Epidermal melanocyte (primary cell): ENCODE measurements around the gene NDUFB2.
"Not testable (repeated sequence)": the region's sequence is repeated elsewhere in the genome, so short reads cannot be mapped to it uniquely, and the experiment has no call there.

Experiments
- DNase-seq: peaks from one replicate; pipeline ENCODE4 v3.0.0; 2011; ENCODE audit warnings: low spot score; ENCODE audit not compliant: insufficient read length

The NDUFB2 gene

DNA sequence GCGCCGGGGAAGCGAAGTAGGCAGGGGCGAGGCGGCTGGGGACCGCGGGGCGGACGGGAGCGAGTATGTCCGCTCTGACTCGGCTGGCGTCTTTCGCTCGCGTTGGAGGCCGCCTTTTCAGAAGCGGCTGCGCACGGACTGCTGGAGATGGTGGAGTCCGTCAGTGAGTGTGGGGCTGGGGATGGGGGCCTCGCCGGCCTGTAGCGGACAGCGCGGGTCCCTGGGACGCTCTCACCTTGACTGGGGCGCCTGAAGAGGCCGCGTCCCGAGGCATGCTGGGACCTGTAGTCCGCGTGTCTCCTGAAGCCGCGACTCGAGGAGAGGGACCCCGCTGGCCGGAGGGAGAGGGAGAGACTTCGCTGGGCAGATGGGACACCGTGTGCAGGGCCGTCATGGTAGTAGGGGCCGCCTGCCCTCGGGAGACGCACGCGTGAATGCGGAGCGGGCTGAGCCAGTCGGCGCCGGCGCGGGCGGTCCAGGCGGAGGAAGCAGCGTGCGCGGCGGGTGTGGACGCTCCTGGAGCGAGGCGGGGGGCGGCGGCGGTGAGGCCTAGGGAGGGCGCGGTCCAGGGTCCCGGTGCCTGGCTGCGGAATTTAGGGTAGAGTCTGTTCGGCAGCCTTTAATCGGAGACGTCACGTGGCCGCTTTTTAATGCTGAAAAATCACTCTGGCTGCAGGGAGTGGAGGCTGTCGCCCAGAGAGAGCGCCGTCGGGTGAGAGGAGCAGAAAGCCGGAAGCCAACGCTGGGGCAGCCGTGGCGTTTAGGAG, at the start of gene NDUFB2:
Gene NDUFB2 (plus strand): TSS at position 29 of the 767 bp plus-strand sequence. CDS start 37 bp downstream, at position 66.
- DNase-seq: peak; percentile 80

DNA sequence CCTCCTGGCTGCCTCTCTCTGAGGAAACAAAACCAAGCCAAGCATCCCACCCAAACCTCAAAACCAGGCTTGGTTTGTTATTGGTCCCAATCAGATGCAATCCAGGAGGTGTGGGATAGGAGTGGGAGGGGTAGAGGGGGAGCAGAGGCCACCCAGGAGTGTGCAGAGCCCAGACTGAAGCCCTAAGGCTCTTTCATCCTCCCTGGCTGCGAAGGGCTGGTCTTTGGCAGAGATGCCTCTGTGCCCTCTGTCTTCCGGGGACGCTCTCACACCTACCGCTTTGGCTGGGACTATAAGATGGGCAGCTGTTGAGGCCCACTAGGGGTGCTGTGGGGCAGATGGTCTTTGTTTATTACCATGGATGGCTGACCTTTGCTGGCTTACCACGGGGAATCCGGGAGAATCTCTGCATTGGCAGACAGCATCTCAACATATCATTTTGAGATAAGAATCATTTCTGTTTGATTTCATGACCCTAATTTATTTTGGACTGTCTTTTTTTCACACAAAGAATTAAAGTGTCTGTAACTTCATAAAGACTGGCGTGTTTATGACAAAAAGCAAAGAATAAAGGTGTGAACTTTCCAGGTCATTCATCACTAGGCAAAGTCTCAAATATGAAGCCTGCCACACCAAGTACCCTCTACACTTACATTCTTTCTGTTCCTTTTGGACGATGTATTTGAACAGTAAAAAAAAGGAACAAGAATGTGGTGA, 49.4 kb upstream of the NDUFB2 start:
- DNase-seq: peak; percentile 82

DNA sequence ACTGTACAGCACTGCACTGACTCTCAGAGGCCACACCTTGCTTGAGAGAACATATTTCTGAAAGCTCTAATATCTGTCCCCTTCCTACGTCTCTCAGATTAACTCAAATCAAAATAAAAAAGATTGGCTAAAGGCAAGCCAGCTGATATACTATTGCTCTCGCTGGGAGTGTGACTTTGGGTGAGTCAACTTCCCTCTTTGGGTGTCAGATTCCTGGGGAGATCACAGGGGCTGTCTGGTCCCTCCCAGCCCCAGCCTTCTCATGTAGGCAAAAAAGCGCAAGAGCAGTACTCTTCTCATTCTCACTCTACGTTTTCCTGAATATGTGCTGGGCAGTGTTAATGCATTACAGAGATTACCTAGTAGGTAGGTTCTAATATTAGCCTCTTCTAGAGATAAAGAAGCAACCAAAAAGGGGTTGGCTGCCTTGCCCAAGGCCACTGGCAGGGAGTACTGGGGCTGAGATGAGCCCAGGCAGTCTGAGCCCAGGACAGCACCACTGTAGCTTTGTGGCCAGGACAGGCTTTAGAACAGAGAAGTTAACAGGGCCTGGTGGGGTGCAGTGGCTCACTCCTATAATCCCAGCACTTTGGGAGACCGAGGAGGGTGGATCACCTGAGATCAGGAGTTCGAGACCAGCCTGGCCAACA, 46.8 kb upstream of the NDUFB2 start:
- DNase-seq: no peak

DNA sequence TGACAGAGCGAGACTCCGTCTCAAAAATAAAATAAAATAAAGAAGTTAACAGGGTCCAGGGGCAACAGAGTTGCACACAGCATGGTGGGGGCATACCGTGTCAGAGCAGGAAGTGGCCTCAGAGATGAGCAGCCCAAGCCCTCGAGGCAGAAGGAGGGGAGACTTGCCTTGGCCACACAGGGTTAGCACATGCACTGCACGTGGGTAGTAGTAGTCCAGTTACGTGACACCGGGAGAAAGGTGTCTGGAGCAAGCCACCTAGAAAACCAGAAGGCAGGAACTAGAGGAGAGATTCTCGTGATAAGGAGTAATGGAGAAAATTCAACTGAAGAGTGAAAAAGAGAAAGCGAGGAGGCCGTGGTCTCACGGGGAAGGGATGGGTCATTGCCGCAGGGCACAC, 46.1 kb upstream of the NDUFB2 start:
- no peak for DNase-seq

DNA sequence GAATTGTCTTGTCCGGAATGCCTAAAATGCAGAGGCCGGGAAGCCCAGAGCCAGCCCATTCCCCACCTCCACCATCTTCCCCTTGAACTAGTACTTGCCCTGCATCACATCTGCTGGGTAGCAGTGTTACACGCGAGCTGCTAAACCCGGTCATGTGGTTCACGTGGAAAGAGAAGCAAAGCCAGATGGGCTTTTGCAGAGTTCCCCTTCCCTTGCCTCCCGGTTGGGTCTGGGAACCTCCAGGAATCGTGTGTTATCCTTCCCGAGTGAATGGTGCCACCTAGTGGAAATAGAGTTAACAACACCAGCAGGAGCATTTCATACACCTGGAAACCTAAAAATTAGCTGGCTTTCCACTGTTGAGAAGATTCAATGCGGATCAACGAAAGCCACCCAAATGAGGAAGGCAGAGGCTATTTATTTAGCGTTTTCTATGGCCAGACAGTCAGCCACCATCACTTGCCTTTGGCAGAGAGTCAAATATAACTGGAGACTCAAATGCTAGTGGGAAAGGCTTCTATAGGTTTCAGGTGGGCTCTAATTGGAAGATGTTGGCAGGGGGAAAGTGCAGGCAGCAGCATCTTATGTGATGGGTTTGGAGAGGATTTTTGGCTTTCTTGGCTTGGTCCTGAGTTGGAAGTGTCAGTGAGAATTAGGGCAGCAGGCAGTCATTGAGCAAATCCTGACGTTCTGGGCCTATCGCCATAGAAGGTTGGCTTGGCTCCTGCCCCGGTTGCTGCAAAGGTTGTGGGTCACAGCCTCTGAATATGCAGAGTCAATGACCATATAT, 43.0 kb upstream of the NDUFB2 start:
- peak; percentile 91 for DNase-seq

DNA sequence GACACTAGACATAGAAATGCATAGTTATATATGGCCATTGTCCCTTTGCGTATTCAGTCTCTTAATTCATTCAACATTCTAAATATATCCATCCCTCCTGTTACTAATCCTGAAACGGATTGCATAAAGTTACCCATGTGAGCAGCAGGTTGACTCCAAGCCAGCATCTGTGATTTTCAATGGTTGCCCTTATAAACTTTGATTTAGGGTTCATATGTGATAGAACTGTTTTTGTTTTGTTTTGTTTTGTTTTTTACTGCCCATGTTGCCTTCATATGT, 42.5 kb upstream of the NDUFB2 start:
- no peak for DNase-seq

DNA sequence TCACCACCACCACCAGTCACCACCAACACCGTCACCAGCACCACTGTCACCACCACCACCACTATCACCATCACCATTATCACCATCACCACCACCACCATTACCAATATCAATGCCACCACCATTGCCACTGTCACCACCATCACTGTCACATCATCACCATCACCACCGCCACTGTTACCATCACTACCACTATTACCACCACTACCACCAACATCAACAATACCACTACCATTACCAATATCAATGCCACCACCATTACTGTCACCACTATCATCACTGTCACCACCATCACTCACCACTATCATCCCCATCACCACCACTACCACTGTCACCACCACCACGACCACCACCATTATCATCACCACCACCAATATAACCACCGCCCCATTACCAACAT, 41.8 kb upstream of the NDUFB2 start:
- DNase-seq: no peak

DNA sequence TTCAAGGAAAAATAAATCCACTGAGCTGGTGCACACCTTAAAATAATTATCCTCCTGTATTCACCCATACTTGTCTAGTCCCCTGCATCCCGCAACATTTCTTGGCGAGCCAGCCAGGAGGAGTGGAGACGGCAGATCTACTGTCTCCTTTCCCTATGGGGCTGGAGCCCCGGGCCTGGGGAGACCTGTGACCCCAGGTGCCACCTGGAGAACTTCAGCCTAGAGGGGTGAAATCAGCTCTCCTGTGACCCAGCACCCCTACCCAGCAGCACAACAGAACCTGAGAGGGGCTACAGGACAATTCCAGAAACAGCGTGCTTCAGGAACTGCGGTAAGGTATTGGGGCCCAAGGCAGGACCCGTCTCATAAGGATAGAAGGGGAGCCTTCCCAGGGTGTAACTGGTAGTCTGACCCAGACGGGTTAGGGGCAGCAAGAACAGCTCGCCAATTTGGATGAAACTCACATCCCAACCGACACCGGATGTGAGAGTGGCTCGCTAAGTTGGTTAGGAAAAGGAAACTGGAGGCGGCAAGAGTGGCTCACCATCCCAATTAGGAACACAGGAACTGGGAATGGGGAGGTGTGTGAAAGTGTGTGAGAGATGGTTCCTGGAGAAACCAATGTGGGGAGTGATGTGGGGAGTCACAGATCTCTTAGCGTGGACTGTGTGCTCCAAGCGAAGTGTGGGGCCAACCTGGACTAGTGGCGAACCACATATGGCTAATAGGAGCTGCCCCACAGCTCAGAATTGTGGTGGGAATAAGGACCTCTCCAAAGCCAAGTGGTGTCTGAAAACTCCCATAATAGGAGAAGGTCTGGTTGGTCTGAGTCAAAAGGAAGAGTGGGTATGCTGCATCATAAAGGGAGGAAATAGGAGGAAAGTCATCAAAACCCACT, 40.7 kb upstream of the NDUFB2 start:
- DNase-seq: no peak

DNA sequence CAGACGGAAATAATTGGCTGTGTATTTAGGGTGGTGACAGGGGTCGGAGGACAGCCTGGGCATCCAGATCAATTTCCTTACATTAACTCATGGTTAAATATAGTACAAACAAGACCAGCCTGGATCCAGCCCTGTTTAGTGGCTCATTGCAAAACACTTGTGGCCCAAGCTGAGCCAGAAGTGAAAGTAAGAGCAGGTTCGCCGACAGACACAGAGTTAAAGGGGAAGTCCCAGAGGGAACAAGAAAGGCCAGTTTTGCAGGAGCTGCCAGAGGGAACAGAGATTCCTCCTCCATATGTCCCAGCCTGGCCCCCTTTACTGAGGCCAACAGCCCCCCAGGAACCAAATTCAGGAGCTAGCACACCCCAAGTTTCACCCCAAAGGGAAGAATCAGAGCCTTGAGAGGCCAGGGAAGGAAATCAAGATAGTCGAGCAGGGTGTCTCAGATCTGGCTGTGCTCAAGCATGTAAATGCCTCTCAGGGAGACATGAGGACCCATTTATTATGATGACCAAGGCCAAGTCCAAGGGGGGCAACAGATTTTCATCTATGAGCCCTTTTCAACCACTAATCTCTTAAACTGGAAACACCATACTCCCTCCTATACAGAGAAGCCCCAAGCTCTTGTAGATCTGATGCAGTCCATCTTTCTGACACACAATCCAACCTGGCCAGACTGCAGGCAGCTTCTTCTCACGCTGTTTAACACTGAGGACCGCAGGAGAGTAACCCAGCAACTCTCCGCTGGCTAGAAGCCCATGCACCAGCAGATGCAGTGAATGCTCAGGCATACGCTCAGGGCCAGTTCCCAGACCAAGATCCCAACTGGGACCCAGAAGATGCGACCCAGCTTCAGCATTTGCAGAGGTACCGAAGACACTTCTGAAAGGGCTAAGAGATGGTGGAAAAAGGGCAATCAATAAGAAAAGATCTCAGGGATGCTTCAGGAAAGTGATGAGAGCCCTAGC, 39.7 kb upstream of the NDUFB2 start:
- no peak for DNase-seq

DNA sequence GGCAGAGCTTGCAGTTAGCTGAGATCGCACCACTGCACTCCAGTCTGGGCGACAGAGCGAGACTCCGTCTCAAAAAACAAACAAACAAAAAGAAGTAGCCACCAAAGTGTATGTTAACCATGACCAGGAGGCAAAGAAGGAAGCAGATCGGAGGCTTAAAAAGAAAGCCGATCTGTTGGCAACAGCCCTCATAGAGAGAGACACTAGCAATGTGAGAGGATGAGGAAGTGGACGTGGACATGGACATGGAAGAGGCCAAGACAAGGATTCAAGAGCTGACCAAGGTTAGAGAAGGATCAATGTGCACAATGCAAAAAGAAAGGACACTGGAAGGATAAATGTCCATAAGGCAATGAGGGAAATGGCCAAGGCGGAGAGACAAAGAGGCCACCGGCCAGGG, 38.6 kb upstream of the NDUFB2 start:
- DNase-seq: no peak

DNA sequence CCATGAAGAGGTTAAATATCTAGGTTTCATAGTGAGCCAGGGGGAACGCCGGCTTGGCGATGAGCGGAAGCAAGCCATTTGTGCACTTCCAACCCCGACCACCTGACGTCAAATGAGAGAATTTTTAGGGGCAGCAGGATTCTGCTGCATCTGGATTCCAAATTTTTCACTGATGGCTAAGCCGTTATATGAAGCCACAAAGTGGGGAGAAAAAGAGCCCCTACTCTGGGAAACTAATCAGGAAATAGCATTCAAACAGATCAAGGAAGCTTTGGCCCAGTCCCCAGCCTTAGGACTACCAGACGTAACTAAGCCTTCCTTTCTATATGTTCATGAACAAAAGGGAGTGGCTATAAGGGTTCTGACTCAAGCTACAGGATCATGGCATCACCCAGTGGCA, 36.7 kb upstream of the NDUFB2 start:
- DNase-seq: no peak

DNA sequence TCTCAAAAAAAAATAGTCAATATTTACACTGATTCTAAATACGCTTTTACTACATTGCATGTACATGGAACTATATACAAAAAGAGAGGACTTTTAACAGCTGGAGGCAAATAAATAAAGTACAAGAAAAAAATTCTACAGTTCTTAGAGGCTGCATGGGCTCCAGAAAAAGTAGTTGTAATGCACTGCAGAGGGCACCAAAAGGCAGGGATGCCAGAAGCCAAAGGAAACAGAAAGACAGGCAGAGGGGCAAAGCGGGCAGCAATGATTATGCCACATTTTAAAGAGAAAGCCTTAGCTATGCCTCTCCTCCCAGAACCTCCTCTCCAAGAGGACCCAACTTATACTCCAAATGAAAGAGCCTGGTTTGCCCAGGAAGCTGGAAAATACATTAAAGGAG, 35.4 kb upstream of the NDUFB2 start:
- no peak for DNase-seq

DNA sequence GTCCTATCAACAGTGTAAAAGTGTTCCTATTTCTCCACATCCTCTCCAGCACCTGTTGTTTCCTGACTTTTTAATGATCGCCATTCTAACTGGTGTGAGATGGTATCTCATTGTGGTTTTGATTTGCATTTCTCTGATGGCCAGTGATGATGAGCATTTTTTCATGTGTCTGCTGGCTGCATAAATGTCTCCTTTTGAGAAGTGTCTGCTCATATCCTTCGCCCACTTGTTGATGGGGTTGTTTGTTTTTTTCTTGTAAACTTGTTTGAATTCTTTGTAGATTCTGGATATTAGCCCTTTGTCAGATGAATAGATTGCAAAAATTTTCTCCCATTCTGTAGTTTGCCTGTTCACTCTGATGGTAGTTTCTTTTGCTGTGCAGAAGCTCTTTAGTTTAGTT, 33.6 kb upstream of the NDUFB2 start:
- not testable (repeated sequence) for DNase-seq

DNA sequence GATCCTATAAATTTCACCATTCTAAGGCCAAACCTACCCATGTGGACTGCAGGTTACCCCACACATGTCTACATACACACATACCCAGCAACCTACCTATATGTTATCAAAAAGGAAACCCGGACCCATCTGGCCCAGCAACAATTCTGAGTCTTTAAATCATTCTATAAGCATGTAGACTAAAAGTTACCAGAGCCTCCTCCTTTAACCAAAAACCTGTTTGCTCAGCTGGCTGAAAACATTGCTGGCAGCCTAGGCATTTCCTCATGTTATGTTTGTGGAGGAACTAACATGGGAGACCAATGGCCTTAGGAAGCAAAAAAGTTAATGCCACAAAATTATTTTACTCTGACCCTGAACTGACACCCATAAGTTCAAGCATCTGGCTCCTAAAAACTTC, 29.0 kb upstream of the NDUFB2 start:
- no peak for DNase-seq

DNA sequence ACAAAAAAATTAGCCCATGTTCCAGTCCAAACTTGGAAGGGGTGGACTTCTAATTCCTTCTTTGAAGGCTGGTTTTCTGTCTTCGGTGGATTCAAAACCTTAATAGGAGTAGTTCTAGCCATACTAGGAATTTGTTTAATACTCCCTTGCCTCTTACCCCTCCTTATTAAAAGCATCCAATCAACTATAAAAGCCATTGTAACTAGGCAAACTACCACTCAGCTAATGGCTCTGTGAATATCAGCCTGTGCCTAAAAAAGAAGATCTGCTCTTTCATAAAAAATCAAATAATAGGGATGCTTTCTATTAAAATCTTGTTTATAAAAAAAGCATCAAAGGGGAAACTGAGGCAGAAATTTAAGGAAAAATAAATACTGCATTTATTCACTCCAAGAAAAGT, 27.9 kb upstream of the NDUFB2 start:
- no peak for DNase-seq

DNA sequence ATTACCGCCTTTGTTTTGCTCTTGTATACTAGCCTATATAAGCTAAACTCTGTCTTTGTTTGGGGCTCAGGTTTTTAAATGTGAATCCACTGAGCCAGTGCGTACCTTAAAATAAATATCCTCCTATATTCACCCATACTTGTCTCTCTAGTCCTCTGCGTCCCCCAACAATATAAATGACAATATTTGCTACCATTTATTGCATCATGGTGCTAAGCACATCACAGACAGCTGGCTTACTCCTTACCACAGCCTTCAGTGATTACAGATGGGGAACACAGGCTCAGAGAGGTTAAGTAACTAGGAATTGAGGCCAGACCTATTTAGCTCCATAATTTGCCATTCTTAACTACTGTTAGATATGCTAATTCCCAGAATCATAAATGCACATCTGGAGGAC, 27.2 kb upstream of the NDUFB2 start:
- DNase-seq: no peak

DNA sequence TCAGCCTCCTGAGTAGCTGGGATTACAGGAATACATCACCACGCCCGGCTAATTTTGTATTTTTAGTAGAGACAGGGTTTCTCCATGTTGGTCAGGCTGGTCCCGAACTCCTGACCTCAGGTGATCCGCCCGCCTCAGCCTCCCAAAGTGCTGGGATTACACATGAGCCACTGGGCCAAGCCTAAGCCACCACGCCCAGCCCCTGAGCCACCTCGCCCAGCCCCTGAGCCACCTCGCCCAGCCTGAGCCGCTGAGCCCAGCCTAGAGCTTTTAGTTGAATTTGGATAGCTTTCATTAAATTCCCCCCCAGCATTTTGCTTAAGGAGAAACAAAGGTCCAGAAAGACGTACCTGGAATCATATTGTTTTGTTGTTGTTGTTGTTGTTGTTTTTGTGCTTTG, 26.6 kb upstream of the NDUFB2 start:
- DNase-seq: not testable (repeated sequence)

DNA sequence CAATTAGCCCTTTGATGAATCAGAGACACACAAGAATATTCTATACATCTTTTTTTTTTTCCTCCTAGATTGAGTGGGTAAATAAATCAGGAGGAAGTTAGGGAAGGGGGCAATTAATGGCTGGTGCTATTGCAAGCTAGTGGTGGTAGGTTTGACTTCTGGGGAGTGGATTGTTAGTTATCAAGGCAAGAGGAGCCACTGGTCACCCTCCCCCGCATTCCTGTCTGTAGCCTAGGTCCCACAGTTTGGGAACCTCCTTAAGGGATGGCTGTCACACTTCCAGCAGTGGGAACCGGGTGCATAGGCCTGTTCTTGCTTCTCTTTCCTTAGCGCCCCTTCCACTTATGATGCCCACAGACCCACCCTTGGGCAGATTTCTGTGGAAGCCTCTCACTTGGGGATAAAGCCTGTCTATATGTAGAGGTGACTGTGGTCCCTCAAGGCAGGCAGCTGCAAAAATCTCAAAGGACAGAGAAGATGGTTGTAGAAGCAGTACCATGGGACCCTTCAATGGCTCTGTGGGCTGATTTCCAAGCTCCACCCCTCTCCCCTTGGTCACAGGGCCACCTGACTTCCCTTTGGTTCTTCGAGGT, 26.1 kb upstream of the NDUFB2 start:
- no peak for DNase-seq

DNA sequence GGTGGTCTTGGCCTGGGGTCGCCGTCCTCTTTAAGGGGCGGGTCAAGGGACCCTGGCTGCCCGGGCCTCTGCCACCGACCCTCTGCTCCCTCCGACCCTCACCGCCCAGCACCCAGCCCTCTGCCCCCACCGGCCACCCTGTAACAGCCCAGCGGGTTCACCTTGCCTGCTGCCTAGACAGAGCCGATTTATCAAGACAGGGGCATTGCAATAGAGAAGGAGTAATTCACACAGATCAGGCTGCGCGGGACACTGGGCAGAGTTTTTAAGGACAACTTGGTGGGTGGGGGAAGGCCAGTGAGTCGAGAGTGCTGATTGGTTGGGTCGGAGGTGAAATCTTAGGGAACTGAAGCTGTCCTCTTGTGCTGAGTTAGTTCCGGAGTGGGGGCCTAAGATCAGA, 24.5 kb upstream of the NDUFB2 start:
- no peak for DNase-seq
